IPS-20b (cell line): ENCODE data around the gene JAKMIP2.
"Not testable (repeated sequence)": the region's sequence is repeated elsewhere in the genome, so short reads cannot be mapped to it uniquely, and the experiment has no call there.

Source experiments
- H3K27ac ChIP-seq: one replicate; pipeline ENCODE4 v1.5.1; 2013; ENCODE audit warnings: low read length
- H3K27me3 ChIP-seq: 2 replicates; pipeline ENCODE4 v1.6.1; 2013; ENCODE audit warnings: mild to moderate bottlenecking, low read length, inconsistent platforms; ENCODE audit not compliant: insufficient read depth
- H3K36me3 ChIP-seq: 2 replicates; pipeline ENCODE4 v1.6.1; 2013; ENCODE audit warnings: low read depth, mild to moderate bottlenecking, inconsistent platforms, low read length, moderate library complexity; ENCODE audit not compliant: insufficient read depth
- H3K4me1 ChIP-seq: 2 replicates; pipeline ENCODE4 v1.6.1; 2013; ENCODE audit warnings: mild to moderate bottlenecking, control low read depth, inconsistent platforms, low read length, moderate library complexity; ENCODE audit not compliant: insufficient read depth
- H3K4me3 ChIP-seq: 2 replicates; pipeline ENCODE4 v1.5.1; 2013; ENCODE audit warnings: mild to moderate bottlenecking, low read length, inconsistent platforms
- H3K9ac ChIP-seq: 2 replicates; pipeline ENCODE4 v1.6.1; 2013; ENCODE audit warnings: low read depth, mild to moderate bottlenecking, inconsistent platforms, low read length, moderate library complexity
- H3K9me3 ChIP-seq: 2 replicates; pipeline ENCODE4 v1.6.1; 2013; ENCODE audit warnings: mild to moderate bottlenecking, low read depth, low read length, inconsistent platforms; ENCODE audit not compliant: insufficient read depth

JAKMIP2 gene

GRCh38 chr5:147635882-147636728, 146.4 kb downstream of the JAKMIP2 start:
- Histone ChIP-seq H3K9ac (no peak overlapping the region), H3K4me3 (no peak overlapping the region), H3K36me3 (peaks cover 89% of the 10 kb centered on the region), H3K27me3 (no peaks in the 10 kb centered on the region), H3K27ac (no peak overlapping the region), H3K4me1 (no peaks in the 10 kb centered on the region), H3K9me3 (no peaks in the 10 kb centered on the region)

DNA sequence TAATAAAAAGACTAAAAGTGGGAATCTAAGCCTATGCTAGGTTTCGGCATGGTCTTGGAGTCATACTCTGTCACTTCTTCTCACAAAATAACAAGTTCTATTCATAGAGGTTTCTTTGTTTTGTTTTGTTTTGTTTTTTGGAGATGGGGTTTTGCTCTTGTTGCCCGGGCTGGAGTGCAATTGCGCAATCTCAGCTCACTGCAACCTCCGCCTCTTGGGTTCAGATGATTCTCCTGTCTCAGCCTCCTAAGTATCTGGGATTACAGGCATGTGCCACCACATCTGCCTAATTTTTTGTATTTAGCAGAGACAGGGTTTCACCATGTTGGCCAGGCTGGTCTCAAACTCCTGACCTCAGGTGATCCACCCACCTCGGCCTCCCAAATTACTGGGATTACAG, 147.1 kb downstream of the JAKMIP2 start:
- H3K27me3 ChIP-seq, H3K27ac ChIP-seq, H3K4me3 ChIP-seq, H3K4me1 ChIP-seq, H3K9ac ChIP-seq, H3K9me3 ChIP-seq: not testable (repeated sequence)
- H3K36me3 ChIP-seq, result peaks cover 87% of the 10 kb centered on the region

DNA sequence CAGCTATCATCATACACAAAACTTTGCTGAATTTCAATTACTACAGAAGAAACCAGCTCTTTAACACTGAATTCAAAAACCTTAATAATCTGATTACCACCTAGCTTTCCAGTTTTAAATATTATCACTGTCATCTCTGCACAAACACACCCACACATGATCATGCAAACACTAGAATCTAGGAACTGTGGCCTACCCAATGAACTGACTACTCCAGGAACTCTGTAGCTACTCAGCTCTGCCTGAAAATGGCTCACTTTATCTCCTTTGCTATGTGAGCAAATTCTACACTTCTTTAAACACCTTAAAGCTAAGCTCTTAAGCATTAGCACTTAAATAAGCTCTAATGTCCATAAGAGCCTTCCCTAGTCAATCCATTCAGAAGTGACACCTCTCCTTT, 149.4 kb downstream of the JAKMIP2 start:
- Histone ChIP-seq H3K9ac (no peak overlapping the region), H3K4me1 (no peaks in the 10 kb centered on the region), H3K27me3 (no peaks in the 10 kb centered on the region), H3K4me3 (no peak overlapping the region), H3K27ac (no peak overlapping the region), H3K36me3 (peaks cover 82% of the 10 kb centered on the region), H3K9me3 (no peaks in the 10 kb centered on the region)

DNA sequence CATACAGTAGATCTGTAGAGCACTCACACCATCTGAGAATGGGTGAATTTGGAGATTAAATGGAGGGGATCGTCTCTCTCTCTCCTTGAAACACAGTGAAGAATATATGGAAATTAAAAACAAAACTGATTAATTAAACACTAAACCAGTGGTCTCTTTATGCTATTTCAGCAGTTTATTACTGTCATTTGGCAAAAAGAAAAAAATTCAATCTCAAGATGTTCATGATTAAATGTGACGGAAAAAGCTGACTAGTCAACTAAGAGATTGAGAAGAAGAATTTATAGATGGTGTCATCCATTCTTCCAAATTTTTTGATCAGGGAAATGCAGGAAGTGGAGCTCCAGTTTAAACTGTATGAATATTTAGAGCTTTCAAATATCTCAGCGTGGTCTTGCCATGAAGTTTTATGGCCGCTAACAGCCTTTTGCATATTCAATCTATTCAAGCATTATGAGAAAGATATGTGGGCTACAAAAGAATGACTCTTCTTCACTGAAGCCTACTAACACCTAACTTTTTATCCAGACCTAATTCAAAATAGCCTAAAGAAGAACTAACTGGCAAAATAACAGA, 151.0 kb downstream of the JAKMIP2 start:
- no peak overlapping the region for H3K9ac ChIP-seq
- H3K9me3 ChIP-seq, result no peaks in the 10 kb centered on the region
- no peak overlapping the region for H3K4me3 ChIP-seq
- no peaks in the 10 kb centered on the region for H3K4me1 ChIP-seq
- H3K27ac ChIP-seq, result no peak overlapping the region
- H3K27me3 ChIP-seq, result no peaks in the 10 kb centered on the region
- H3K36me3 ChIP-seq, result peaks cover 73% of the 10 kb centered on the region

DNA sequence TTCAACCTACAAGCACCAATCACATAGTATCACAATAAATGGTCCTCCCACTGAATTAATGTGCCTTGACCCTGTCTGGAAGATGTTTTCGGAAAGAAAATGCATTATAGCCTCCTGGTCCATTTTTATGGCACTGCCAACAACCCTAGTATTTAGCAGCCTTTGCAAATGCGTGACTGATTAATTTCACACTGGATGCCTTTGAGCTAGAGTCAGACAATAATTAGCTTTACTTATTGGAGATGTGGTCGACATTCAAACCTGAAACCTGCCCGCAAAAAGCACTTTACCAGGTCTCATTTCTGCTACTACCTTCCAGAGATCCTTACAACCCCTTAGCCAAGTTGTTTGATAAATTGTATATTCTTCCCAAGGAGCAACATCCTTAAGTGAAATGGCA, 153.3 kb downstream of the JAKMIP2 start:
- Histone ChIP-seq H3K36me3 (peaks cover 58% of the 10 kb centered on the region), H3K4me1 (no peaks in the 10 kb centered on the region), H3K9me3 (no peaks in the 10 kb centered on the region), H3K27ac (no peak overlapping the region), H3K4me3 (no peak overlapping the region), H3K27me3 (no peaks in the 10 kb centered on the region), H3K9ac (no peak overlapping the region)

DNA sequence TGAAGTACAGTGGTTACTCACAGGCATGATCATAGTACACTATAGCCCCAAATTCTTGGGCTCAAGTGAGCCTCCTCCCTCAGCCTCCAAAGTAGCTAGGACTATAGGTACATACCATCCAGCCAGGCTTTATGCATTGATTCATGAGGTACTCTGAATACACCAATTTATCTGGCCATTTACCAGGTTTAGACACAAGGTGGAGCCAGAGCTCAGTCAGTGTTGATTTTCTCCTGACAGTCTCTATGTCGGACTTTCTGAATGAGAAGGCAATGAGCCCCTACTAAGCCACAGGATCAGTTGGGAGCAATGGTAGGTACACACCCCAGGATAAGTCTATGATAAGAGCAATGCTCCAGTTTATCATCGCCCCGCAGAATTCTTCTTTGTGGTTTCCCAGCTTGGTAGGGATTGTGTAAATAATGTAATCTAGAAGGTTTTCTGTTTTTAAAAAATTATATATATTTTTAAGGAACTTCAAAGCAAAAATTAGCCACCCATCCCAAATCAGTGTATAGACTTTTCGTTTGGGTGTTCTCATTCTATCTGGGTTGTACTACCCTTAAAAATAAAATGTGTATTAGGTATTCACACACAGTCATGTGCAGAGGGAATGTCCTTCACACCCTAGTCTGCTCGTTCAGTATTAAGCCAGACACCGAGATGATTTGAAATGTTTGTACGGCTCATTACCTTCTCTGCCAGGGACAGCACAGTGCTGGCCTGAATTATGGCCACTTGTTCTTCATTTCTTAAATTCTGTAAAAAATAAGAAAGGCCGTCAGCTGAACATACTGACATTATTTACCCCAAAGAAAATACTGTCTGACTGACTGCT, 154.3 kb downstream of the JAKMIP2 start:
- Histone ChIP-seq H3K4me3 (no peak overlapping the region), H3K27me3 (no peaks in the 10 kb centered on the region), H3K4me1 (no peaks in the 10 kb centered on the region), H3K27ac (no peak overlapping the region), H3K9ac (no peak overlapping the region), H3K36me3 (peaks cover 62% of the 10 kb centered on the region), H3K9me3 (no peaks in the 10 kb centered on the region)

GRCh38 chr5:147626464-147626863, 156.1 kb downstream of the JAKMIP2 start:
- no peak overlapping the region for H3K27ac ChIP-seq
- no peaks in the 10 kb centered on the region for H3K9me3 ChIP-seq
- H3K27me3 ChIP-seq, result no peaks in the 10 kb centered on the region
- H3K4me3 ChIP-seq, result no peak overlapping the region
- H3K4me1 ChIP-seq, result no peaks in the 10 kb centered on the region
- H3K36me3 ChIP-seq, result peaks cover 59% of the 10 kb centered on the region
- no peak overlapping the region for H3K9ac ChIP-seq

GRCh38 chr5:147621016-147621415, 161.5 kb downstream of the JAKMIP2 start:
- no peak overlapping the region for H3K4me3 ChIP-seq
- H3K9ac ChIP-seq, result no peak overlapping the region
- no peaks in the 10 kb centered on the region for H3K9me3 ChIP-seq
- no peaks in the 10 kb centered on the region for H3K27me3 ChIP-seq
- no peaks in the 10 kb centered on the region for H3K4me1 ChIP-seq
- peaks cover 71% of the 10 kb centered on the region for H3K36me3 ChIP-seq
- H3K27ac ChIP-seq, result no peak overlapping the region

- no peaks in the 10 kb centered on the region for H3K9me3 ChIP-seq
- no peak overlapping the region for H3K4me3 ChIP-seq
- peaks cover 83% of the 10 kb centered on the region for H3K36me3 ChIP-seq
- no peaks in the 10 kb centered on the region for H3K4me1 ChIP-seq
- H3K27ac ChIP-seq, result no peak overlapping the region
- no peak overlapping the region for H3K9ac ChIP-seq
- H3K27me3 ChIP-seq, result no peaks in the 10 kb centered on the region
Measured at GRCh38 chr5:147619281-147619878, 163.1 kb downstream of the JAKMIP2 start.

DNA sequence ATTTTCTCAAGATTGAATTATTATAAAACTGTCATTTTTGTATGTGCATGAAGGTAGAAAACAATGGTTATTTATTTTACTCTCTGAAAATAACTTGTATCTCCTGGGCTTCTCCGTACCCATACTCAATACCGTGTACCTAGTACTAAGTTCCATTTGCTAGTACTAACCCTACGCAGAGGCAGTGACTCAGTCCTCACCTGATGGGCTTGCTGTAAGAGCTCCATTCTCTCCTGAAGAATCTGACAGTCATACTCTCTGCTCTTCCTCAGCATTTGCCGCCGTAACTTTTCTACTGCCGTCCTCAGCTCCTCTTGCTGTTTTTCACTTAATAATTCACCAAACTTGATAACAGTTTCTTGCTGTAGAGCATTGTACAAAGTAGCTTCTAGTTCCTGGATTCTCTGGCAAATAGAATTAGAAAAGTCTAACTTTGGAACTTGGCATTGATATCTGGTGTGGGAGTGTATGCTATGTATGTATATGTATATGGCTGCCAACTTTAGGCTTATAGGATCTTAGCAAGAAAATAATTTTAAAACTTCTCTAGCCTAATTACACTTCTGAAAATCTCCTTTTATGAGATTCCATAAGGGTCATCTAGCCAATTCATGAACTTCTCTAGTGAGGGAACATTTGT, 164.7 kb downstream of the JAKMIP2 start:
- Histone ChIP-seq H3K36me3 (peaks cover 86% of the 10 kb centered on the region), H3K27ac (no peak overlapping the region), H3K9me3 (no peaks in the 10 kb centered on the region), H3K4me3 (no peak overlapping the region), H3K9ac (no peak overlapping the region), H3K4me1 (no peaks in the 10 kb centered on the region), H3K27me3 (no peaks in the 10 kb centered on the region)

GRCh38 chr5:147617191-147617606, 165.3 kb downstream of the JAKMIP2 start:
- no peaks in the 10 kb centered on the region for H3K9me3 ChIP-seq
- no peaks in the 10 kb centered on the region for H3K27me3 ChIP-seq
- peaks cover 4% of the 10 kb centered on the region; the same call in 1 of the 2 replicates for H3K4me1 ChIP-seq
- H3K36me3 ChIP-seq, result peaks cover 86% of the 10 kb centered on the region
- H3K27ac ChIP-seq, result no peak overlapping the region
- H3K9ac ChIP-seq, result no peak overlapping the region
- H3K4me3 ChIP-seq, result no peak overlapping the region
